Measurements from ENCODE around the gene CFAP52. TPM values are rescaled to one million over a fixed set of nuclear protein-coding genes. Genes with fewer than 3 reads are reported as not detected.
"Not testable (repeated sequence)": the region's sequence is repeated elsewhere in the genome, so short reads cannot be mapped to it uniquely, and the experiment has no call there.

The CFAP52 gene
- total RNA-seq, 1 donor from 2014 or later, result not detected

- ATAC-seq, result no peak
Measured at GRCh38 chr17:9568957-9569588, 7.4 kb upstream of the CFAP52 start.

- no peak for ATAC-seq
Measured at GRCh38 chr17:9571201-9571600, 5.2 kb upstream of the CFAP52 start.

- peak; percentile 92 for ATAC-seq
Measured at GRCh38 chr17:9575381-9576101, 901 bp upstream of the CFAP52 start, which contains the start of gene STX8. Gene STX8 (minus strand): TSS chr17:9575820. CDS start chr17:9575808, 12 bp downstream.

GRCh38 chr17:9577373-9577709 is 899 bp downstream of the CFAP52 start:
- ATAC-seq, result no peak

GRCh38 chr17:9587969-9588656 is 11.7 kb downstream of the CFAP52 start:
- no peak for ATAC-seq

- no peak for ATAC-seq
Measured at GRCh38 chr17:9594065-9594464, 17.6 kb downstream of the CFAP52 start.

- ATAC-seq, result not testable (repeated sequence)
Measured at GRCh38 chr17:9597638-9598037, 21.2 kb downstream of the CFAP52 start.

- ATAC-seq, result peak; percentile 95
Measured at GRCh38 chr17:9598661-9599060, 22.2 kb downstream of the CFAP52 start.

GRCh38 chr17:9604583-9604982 is 28.1 kb downstream of the CFAP52 start:
- ATAC-seq, result not testable (repeated sequence)

- ATAC-seq, result no peak
Measured at GRCh38 chr17:9606453-9606852, 30.0 kb downstream of the CFAP52 start.

GRCh38 chr17:9607058-9607457 is 30.6 kb downstream of the CFAP52 start:
- ATAC-seq, result not testable (repeated sequence)

GRCh38 chr17:9611557-9611956 is 35.1 kb downstream of the CFAP52 start:
- ATAC-seq, result no peak

- ATAC-seq, result peak; percentile 81
Measured at GRCh38 chr17:9612006-9612405, 35.6 kb downstream of the CFAP52 start.

GRCh38 chr17:9615486-9615885 is 39.0 kb downstream of the CFAP52 start:
- ATAC-seq, result peak; percentile 70

- no peak for ATAC-seq
Measured at GRCh38 chr17:9622961-9623360, 46.5 kb downstream of the CFAP52 start.

GRCh38 chr17:9628509-9628908 is 52.1 kb downstream of the CFAP52 start:
- ATAC-seq, result no peak

- ATAC-seq, result no peak
Measured at GRCh38 chr17:9632741-9633140, 56.3 kb downstream of the CFAP52 start.

GRCh38 chr17:9635340-9635739 is 58.9 kb downstream of the CFAP52 start:
- ATAC-seq, result no peak

- no peak for ATAC-seq
Measured at GRCh38 chr17:9636501-9636900, 60.1 kb downstream of the CFAP52 start.

GRCh38 chr17:9640388-9640787 is 63.9 kb downstream of the CFAP52 start:
- ATAC-seq, result not testable (repeated sequence)

GRCh38 chr17:9643611-9644010 is 67.2 kb downstream of the CFAP52 start:
- no peak for ATAC-seq

- peak; percentile 91 for ATAC-seq
Measured at GRCh38 chr17:9644910-9645751, 68.7 kb downstream of the CFAP52 start, which contains the start of gene USP43. Gene USP43 (plus strand): TSS chr17:9645517. CDS start chr17:9645633, 116 bp downstream.

Data from esophagus mucosa (tissue), 1 donor.